ENCODE data around the gene CDC42BPA. TPM values are rescaled to one million over a fixed set of nuclear protein-coding genes. Genes with fewer than 3 reads are reported as not detected.

The CDC42BPA gene
- total and polyA plus RNA-seq, 2 of the 13 experiments (the other 11 are each of a cell fraction or from before 2014, with no cell fraction given), result 6.5 to 16.0 TPM

- TF ChIP-seq, protein P1, sequence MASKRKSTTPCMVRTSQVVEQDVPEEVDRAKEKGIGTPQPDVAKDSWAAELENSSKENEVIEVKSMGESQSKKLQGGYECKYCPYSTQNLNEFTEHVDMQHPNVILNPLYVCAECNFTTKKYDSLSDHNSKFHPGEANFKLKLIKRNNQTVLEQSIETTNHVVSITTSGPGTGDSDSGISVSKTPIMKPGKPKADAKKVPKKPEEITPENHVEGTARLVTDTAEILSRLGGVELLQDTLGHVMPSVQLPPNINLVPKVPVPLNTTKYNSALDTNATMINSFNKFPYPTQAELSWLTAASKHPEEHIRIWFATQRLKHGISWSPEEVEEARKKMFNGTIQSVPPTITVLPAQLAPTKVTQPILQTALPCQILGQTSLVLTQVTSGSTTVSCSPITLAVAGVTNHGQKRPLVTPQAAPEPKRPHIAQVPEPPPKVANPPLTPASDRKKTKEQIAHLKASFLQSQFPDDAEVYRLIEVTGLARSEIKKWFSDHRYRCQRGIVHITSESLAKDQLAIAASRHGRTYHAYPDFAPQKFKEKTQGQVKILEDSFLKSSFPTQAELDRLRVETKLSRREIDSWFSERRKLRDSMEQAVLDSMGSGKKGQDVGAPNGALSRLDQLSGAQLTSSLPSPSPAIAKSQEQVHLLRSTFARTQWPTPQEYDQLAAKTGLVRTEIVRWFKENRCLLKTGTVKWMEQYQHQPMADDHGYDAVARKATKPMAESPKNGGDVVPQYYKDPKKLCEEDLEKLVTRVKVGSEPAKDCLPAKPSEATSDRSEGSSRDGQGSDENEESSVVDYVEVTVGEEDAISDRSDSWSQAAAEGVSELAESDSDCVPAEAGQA (IDR thresholded peaks at IDR 0.05; ENCODE audit: low read depth), result no peak
- TF ChIP-seq, protein P1 (CRISPR knock-in tag; IDR thresholded peaks at IDR 0.05; ENCODE audit: borderline replicate concordance), result no peak
- TF ChIP-seq ONECUT2 (CRISPR knock-in tag; IDR thresholded peaks at IDR 0.05) (no peak), MAZ (IDR thresholded peaks at IDR 0.05; ENCODE audit: borderline replicate concordance, low read depth, low read length) (no peak), MAZ (CRISPR knock-in tag; IDR thresholded peaks at IDR 0.05; ENCODE audit: low read depth) (no peak)
These were observed 344.9 kb downstream of the CDC42BPA start (continued) for GRCh38 chr1:226973371-226973897.

GRCh38 chr1:226972931-226973330, 345.4 kb downstream of the CDC42BPA start:
- 91% methylated on average over 5 of the region's 6 CpGs for WGBS (ENCODE audit: low lambda C conversion rate)
- peak overlapping the region; percentile 65; the same call in 1 of the 2 replicates for H3K4me2 ChIP-seq (ENCODE audit: low read depth, low read length)
- H3K9me3 ChIP-seq (ENCODE audit: low read length), result peaks cover 6% of the 10 kb centered on the region; the same call in 1 of the 2 replicates
- BruUV-seq (replicated peaks), result no TSS peak
- no peak for ATAC-seq
- no peak for FAIRE-seq
- ChIA-PET CTCF (ENCODE audit: low intra/inter-chr PET ratio, low total read pairs) (no interaction called here), POLR2A (interaction anchor here (2.6 kb wide), 1 partner anchor 29 kb away, joined by 46 read pairs; no protein-coding TSS in a partner anchor)
- in situ Hi-C loops (cut with HindIII; ENCODE audit: extremely low pct_ligation_motif_present, low pct_unique_long_range_greater_than_20kb), result no loop called here
- H3K36me3 ChIP-seq (replicated peaks in 1 of 2; ENCODE audit: control insufficient read depth in 1 of 2, insufficient read depth in 2 of 2, low read length in 2 of 2), result peaks cover 14 to 27% of the 10 kb centered on the region in 2 experiments
- peaks cover 28% of the 10 kb centered on the region for H3K79me2 ChIP-seq (ENCODE audit: insufficient read depth, low read length)
- TF ChIP-seq, protein P2, sequence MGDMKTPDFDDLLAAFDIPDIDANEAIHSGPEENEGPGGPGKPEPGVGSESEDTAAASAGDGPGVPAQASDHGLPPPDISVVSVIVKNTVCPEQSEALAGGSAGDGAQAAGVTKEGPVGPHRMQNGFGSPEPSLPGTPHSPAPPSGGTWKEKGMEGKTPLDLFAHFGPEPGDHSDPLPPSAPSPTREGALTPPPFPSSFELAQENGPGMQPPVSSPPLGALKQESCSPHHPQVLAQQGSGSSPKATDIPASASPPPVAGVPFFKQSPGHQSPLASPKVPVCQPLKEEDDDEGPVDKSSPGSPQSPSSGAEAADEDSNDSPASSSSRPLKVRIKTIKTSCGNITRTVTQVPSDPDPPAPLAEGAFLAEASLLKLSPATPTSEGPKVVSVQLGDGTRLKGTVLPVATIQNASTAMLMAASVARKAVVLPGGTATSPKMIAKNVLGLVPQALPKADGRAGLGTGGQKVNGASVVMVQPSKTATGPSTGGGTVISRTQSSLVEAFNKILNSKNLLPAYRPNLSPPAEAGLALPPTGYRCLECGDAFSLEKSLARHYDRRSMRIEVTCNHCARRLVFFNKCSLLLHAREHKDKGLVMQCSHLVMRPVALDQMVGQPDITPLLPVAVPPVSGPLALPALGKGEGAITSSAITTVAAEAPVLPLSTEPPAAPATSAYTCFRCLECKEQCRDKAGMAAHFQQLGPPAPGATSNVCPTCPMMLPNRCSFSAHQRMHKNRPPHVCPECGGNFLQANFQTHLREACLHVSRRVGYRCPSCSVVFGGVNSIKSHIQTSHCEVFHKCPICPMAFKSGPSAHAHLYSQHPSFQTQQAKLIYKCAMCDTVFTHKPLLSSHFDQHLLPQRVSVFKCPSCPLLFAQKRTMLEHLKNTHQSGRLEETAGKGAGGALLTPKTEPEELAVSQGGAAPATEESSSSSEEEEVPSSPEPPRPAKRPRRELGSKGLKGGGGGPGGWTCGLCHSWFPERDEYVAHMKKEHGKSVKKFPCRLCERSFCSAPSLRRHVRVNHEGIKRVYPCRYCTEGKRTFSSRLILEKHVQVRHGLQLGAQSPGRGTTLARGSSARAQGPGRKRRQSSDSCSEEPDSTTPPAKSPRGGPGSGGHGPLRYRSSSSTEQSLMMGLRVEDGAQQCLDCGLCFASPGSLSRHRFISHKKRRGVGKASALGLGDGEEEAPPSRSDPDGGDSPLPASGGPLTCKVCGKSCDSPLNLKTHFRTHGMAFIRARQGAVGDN (CRISPR knock-in tag; IDR thresholded peaks at IDR 0.05), result peak; percentile 28; the same call in 1 of the 2 replicates
- no peak for TF ChIP-seq KDM4B (CRISPR knock-in tag; IDR thresholded peaks at IDR 0.05)
- TF ChIP-seq ADNP (CRISPR knock-in tag; IDR thresholded peaks at IDR 0.05), result no peak
- TF ChIP-seq PATZ1 (CRISPR knock-in tag; IDR thresholded peaks at IDR 0.05), result no peak
- TF ChIP-seq NKX3-1 (CRISPR knock-in tag; IDR thresholded peaks at IDR 0.05), result no peak
- no peak overlapping the region for H3K9ac ChIP-seq (ENCODE audit: insufficient read depth, low read depth, low read length)
- no peak for DNase-seq (ENCODE audit: low spot score)
- H3K27ac ChIP-seq (ENCODE audit: extremely low read length, insufficient read depth, low read length), result peak overlapping the region; percentile 74
- no peaks in the 10 kb centered on the region; a peak in 1 of 5 replicates for H3K27me3 ChIP-seq (ENCODE audit: control insufficient read depth in 1 of 2, insufficient read depth in 2 of 2, low read length in 2 of 2)
- intact Hi-C loops (cut with micrococcal nuclease; ENCODE audit: unreplicated experiment), result no loop called here
- no peak overlapping the region for H3K4me3 ChIP-seq (replicated peaks in 1 of 3; ENCODE audit: insufficient read depth in 1 of 3, low read depth in 2 of 3, low read length in 3 of 3)
- H2AFZ ChIP-seq (ENCODE audit: low read length), result no peak overlapping the region
- peaks cover 11% of the 10 kb centered on the region; the same call in 1 of the 2 replicates for H4K20me1 ChIP-seq (ENCODE audit: insufficient read depth, low read length)
- H3K4me1 ChIP-seq (ENCODE audit: insufficient read depth, low read length), result peaks cover 48% of the 10 kb centered on the region
